Suprapubic skin (tissue), 4 donors: ENCODE results near the gene FAM118A.
"Not testable (repeated sequence)": the region's sequence is repeated elsewhere in the genome, so short reads cannot be mapped to it uniquely, and the experiment has no call there.

Experiments used
- POLR2A ChIP-seq, 2 donors: fragments of 450-650 bp; IDR thresholded peaks; one replicate each; pipeline ENCODE4 v1.6.1; 2017; ENCODE audit warnings: antibody characterized with exemption in 2 of 2, mild to moderate bottlenecking in 2 of 2, moderate library complexity in 2 of 2
- POLR2AphosphoS5 ChIP-seq, 3 donors: sonication (generic); formaldehyde crosslinking; IDR thresholded peaks; one replicate each; pipeline ENCODE4 v1.6.1; 2017; ENCODE audit warnings: antibody characterized with exemption in 3 of 3
- TF ChIP-seq, protein P1 (sequence below), 2 donors: fragments of 200-600 bp in 1 of 2; fragments of 450-650 bp in 1 of 2; sonication (generic) in 1 of 2; IDR thresholded peaks; one replicate each; pipeline ENCODE4 v1.5.1; 2016 to 2019; ENCODE audit warnings: antibody characterized with exemption in 2 of 2, mild to moderate bottlenecking in 1 of 2, moderate library complexity in 1 of 2

- TF ChIP-seq, protein P1, sequence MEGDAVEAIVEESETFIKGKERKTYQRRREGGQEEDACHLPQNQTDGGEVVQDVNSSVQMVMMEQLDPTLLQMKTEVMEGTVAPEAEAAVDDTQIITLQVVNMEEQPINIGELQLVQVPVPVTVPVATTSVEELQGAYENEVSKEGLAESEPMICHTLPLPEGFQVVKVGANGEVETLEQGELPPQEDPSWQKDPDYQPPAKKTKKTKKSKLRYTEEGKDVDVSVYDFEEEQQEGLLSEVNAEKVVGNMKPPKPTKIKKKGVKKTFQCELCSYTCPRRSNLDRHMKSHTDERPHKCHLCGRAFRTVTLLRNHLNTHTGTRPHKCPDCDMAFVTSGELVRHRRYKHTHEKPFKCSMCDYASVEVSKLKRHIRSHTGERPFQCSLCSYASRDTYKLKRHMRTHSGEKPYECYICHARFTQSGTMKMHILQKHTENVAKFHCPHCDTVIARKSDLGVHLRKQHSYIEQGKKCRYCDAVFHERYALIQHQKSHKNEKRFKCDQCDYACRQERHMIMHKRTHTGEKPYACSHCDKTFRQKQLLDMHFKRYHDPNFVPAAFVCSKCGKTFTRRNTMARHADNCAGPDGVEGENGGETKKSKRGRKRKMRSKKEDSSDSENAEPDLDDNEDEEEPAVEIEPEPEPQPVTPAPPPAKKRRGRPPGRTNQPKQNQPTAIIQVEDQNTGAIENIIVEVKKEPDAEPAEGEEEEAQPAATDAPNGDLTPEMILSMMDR (IDR thresholded peaks at IDR 0.05), result not testable (repeated sequence)
- TF ChIP-seq POLR2A, POLR2AphosphoS5 (IDR thresholded peaks at IDR 0.05): not testable (repeated sequence)
These were observed 32.0 kb upstream of the FAM118A start for GRCh38 chr22:45277720-45278119.
